G401.6 (cell line): ENCODE results near the gene ERG28.
"Not testable (repeated sequence)": the region's sequence is repeated elsewhere in the genome, so short reads cannot be mapped to it uniquely, and the experiment has no call there.

Source experiments
- FAIRE-seq: peaks from 2 replicates; lab custom pipeline; 2012; peaks lifted over from hg19 to GRCh38; lab: Jason Lieb, UNC

The ERG28 gene

DNA sequence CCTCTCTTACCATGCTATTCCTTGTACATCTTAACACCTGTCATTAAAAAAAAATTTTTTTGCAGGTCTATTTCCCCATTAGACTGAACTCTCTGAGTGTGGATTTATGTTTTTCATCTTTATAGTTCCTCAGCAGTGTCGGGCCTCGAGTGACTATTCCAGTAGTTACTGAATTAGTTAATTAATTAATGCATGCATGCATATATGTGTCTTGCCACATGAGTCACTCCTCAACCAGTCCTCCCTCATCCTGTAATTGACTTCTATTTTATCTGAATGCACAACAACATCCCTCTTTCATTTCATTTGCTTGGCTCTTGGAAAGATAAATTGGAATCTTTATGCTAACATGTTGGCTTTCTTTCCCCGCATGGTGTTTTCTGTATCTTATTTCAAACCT is 35.6 kb downstream of the ERG28 start:
- no peak for FAIRE-seq

DNA sequence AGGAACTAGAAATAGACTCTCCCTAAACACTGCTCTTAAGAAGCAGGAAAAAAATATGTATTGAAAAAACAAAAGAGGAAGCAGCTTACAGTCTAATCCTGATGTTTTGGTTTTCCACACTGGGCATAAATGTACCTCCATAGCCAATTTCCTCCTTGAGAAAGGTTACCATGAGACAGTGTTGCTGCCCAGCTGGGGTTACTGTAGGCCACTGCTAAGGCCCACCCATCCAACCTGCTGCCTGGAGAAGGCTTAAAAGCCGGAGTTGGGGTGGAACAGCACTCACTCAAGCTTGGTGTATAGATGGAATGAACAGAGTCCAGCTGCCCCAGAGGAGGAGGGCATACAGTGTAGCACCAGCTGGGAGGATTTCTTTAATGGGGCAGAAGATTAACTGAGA is 41.1 kb downstream of the ERG28 start:
- no peak for FAIRE-seq

DNA sequence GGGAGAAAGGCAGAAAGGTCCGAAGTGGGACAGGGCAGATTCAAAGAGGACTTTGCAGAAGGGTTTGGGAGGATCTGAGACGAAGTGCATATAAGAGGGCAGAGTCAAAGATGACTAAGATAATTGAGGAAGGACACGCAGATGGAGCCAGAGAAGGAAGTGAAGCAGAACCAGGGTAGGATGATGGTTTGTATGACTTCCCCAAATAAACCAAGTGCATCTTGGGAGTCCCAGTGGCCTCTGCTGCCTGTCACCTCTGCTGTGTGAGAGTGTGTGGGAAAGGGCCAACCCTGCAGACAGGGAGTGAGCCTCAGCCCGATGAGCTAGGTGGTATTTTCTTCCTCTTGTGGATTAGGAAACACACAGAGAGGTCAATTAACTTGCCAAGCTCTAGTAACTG is 45.5 kb downstream of the ERG28 start:
- no peak for FAIRE-seq

DNA sequence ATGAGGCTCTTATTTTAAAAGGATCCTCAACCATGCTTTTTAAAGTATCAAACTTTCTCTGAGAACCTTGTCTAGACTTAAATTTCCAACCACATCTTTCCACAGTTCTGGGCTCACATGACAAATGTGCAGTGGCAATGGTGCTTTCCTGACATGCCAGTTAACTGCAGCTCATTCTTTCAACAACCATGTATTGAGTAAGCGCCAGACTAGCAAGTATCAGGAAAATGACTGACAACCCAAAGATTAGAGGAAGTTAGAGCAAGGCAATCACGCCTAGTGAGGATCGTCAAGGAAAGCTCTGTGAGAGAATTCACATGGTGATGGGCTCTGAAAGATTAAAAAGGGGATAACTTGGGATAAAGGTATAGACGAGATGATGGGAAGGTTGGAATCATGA is 46.5 kb downstream of the ERG28 start:
- FAIRE-seq, result no peak

DNA sequence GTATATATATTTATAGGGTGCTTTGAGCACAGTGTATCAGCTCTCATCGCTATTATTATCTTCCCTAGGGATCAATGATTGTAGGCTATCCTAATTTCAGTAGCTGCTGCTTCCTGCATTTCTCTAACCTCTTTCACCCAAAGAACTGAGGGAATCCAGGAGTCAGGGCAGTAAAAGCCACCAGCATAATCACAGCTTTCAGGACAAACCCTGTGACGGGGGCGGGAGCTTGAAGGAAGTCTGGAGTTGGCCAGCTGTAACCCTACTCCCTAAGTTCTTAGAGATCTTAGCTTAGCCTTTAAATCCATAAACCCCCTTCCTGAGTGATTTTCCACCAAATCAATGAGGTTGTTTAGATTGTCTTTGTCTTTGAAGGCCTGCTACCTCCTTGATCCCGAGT is 48.5 kb downstream of the ERG28 start:
- FAIRE-seq, result no peak

DNA sequence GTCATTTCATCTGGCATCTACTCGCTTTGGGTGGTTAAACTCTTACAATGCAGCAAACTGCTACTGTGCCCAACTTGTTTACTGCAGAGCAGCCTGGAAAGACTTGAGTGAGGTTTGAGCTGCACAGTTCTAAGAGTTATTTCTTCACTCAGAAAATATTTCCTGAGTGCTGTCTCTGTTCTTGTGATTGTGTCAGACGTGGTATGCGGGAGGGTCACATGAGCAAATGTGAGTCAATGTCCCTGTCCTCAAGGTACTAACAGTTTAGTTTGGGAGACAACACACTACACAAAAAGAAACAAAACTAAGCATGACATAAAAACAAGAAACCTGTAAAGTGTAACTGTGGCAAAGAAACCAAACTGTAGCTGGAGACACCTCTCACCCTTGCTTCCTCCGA is 49.8 kb downstream of the ERG28 start:
- no peak for FAIRE-seq

DNA sequence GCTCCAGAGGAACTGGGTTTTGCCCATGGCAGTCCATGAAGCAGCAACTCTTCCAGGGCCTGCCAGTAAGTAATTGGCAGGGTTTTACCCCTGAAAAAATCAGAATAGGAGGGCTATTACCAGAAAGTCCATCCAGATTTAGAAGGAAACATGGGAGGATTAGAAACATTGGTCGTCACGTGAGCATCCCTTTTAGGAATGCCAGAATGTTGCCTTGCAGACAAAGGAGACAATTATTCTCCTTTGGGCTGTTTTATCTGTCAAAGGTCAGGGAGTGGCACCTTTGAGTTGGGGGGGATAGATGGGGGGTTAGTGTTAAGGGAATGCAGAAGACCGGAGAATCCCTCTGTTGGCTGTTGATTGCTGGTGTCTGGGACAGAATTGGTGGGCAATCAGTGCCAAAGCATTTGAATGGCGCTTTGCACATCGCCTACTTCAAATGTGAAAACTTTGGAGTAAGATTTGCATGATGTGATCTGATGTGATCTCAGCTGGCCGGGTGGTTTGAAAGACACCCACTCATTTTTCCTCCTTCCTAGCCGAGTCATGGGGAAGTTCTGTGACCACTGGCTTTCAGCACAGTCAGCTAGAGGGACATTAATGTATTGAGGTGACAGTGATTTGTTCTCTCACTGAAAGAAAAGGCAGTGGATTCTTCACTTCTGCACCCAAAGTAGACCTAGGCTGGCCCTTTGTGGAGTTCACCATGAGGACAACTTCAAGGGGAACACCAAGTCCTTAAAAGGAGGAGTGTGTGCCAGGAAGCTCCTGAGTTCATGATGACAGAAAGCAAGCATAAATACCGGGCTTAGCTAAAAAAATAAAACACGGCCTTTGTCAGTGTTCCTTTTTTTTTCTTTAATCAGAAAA is 50.8 kb downstream of the ERG28 start:
- FAIRE-seq, result no peak

DNA sequence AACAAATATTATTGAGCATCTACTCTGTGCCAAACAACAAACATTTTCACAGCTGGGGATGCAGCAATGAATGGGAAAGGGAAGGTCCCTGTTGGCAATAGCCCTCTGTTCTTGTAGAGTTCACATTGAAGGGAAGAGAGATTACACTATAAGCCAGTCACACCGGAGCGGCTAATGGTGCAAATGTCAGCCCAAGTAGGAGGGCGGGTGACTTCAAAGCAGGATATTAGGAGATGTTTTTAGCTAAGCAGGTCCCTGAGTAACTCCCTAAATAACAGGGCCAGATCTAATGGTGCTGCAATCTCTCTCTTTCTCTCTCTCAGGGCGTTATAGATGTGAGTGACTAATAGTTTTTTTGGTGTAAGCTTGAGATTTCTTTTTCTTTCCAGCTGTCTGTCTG is 51.6 kb downstream of the ERG28 start:
- no peak for FAIRE-seq

DNA sequence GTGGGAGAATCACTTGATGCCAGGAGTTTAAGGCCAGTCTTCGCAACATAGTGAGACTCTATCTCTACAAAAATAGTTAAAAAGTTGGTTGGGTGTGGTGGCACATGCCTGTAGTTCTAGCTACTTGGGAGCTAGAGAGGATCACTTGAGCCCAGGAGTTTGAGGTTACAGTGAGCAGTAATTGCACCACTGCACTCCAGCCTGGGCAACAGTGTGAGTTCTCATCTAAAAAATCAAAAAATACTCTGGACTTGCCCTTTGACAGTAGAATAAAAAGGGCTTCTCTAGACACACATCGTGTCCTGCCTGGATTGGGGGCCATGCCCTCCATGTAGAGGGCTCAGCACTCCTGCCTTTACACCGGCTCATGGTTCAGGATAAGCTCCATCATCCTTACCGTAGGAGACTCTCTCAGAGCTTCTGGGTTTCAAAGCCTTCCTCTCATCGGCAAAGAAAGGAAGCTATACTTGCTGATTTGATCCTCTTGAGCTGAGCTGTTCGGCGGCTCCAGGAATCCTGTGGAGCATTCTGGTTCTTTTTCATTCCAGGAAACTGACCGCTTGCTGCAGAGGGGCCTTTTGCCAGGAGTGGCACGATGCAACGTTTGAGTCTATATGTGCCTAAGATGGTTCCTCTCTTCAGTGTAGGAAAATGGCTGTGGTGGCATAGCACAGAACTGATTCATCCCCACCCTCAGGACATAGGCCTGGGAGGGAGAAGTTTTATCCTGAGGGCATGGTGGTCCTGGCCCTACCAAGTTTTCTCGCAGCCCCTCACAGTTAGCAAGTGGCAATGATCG is 52.6 kb downstream of the ERG28 start:
- no peak for FAIRE-seq

DNA sequence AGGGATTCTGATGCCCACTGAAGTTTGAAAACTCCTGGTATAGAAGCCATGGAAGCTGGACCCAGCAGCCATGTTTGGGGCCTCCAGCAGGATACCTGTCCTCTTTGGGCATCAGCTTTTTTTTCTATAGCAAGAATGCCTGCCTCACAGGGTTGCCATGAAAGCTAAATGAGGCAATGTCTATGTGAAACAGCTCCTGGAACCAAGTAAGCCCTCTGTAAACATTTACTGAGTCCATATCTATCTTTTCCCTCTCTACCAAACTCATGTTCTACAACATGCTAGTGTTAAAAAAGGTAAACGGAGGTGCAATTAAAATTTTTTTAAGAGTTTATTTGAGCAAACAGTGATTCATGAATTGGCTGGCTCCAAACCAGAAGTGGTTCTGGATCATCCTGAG is 53.6 kb downstream of the ERG28 start:
- FAIRE-seq, result no peak

DNA sequence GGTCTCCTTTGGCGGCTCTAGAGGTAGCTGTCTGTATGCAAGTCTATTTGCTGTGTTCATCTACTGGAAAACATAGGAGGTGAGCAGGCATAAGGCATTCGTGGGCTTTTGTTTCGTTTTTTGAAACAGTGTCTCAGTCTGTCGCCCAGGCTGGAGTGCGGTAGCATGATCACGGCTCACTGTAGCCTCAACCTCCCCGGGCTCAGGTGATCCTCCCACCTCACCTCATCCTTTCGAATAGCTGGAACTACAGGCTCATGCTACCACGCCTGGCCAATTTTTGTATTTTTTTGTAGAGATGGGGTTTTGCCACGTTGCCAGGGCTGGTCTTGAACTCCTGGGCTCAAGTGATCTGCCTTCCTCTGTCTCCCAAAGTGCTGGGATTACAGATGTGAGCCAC is 54.8 kb downstream of the ERG28 start:
- no peak for FAIRE-seq

DNA sequence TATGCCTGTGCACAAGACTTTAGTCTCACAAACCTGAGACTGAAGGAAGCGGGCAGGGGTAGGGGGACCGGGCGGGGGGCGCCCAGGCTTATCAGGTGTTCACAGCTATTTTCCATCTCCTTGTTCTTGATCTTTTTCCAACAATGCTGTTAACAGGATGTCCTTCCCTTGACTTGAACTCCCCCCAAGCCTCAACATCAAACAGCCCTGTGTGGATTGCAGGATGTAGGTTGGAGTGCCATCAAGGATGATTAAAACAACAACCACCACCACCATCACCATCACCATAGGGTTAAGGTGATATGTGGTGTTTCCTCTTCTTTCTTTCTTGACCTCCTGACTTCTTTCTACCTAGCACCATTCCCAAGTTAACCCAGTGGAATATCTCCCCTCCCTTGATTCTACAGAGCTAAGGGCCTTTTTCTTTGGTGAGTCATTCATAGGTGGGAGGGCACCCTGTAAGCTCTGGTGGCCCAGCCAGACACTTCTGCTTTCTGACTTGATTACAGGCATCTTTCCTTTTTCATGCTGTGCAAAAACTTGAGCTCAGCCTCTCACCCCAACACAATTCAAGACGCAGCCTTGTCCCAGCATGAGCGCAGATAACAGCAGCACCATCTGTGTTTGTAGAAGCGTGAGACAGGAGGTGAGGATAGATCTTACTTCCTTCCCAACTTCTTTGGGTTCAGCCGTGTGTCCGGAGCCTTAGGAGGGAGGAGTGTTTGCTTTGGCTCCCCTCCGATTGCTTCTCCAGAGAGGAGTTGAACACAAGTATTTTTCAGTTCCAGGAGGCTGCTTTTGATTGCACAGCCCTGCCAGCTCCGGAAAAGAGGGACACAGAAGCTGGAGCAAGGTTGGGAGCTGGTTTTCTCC is 55.5 kb downstream of the ERG28 start:
- no peak for FAIRE-seq

DNA sequence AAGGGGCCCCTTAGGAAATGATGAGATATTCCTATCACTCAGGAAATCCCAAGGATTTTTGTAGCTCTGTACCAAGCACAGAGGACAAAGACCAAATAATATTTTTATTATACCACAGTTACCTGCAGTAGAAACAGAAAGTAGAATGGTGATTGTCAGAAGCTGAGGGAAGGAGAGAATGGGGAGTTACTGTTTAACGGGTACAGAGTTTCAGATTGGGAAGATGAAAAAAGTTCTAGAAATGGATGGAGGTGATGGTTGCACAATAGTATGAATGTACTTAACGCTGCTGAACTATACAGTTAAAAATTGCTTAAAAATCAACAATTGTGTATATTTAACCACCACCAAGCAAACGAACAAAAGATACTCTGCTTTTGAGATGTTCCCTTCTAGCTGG is 58.2 kb downstream of the ERG28 start:
- FAIRE-seq, result no peak

DNA sequence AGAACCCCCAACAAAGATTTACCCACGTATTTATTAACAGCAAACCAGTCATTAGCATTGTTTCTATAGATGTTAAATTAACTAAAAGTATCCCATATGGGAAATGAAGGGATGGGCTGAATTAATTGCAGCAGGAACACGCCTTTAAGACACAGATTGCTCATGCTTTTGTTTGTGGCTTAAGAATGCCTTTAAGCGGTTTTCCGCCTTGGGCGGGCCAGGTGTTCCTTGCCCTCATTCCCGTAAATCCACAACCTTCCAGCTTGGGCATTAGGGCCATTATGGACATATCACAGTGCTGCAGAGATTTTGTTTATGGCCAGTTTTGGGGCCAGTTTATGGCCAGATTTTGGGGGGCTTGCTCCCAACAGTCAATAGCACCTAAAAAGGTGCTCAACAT is 59.6 kb downstream of the ERG28 start:
- FAIRE-seq, result not testable (repeated sequence)

DNA sequence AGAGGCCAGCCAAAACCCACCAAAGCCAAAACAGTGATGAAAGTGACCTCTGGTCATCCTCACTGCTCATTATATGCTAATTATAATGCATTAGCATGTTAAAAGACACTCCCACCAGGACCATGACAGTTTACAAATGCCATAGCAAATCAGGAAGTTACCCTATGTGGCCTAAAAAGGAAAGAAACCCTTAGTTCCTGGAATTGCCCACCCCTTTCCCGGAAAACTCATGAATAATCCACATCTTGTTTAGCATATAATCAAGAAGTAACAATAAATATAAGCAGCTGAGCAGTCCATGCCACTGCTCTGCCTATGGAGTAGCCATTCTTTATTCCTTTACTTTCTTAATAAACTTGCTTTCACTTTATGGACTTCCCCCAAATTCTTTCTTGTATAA is 60.6 kb downstream of the ERG28 start:
- FAIRE-seq, result not testable (repeated sequence)
